K562 (cell line): ENCODE measurements around the gene RAB17. TPM values are rescaled to one million over a fixed set of nuclear protein-coding genes. Genes with fewer than 3 reads are reported as not detected.

ENCODE experiments used
- ATAC-seq: fragments of 200-7000 bp; cut with Tn5 transposase; 3 replicates; pipeline ENCODE4 v1.9.1; 2020; ENCODE audit warnings: moderate library complexity
- BruUV-seq: library from RNA; stranded (reverse); fragments of 400-500 nt; replicated peaks from 2 replicates; lab custom pipeline; 2021; lab: Mats Ljungman, UMichigan
- CTCF ChIA-PET: fragments of 300-600 bp; formaldehyde crosslinking; extraction: SDS; loops from one replicate; lab custom pipeline; 2021; ENCODE audit warnings: low intra/inter-chr PET ratio; lab: Yijun Ruan, JAX
- POLR2A ChIA-PET: fragments of 300-600, 350-650 bp; sonication (Branson Sonifier 250); formaldehyde crosslinking; extraction: SDS; loops from one replicate; lab custom pipeline; 2021; ENCODE audit warnings: antibody characterized with exemption, inconsistent platforms; lab: Yijun Ruan, JAX
- DNase-seq, 4 experiments: peaks; one replicate each; pipeline versions ENCODE4 v3.0.0 to v3.0.0-alpha.2; 2011 to 2018; ENCODE audit warnings: low spot score in 3 of 4, mixed read lengths in 3 of 4; ENCODE audit errors: extremely low read depth in 1 of 4
- FAIRE-seq: peaks from 2 replicates; lab custom pipeline; 2011; peaks lifted over from hg19 to GRCh38; lab: Jason Lieb, UNC
- H2AFZ ChIP-seq: 2 replicates; pipeline ENCODE4 v1.6.0; 2011; ENCODE audit warnings: low read depth, low read length, control low read depth, inconsistent platforms
- H3K27ac ChIP-seq: fragments of 200-600 bp; 3 replicates; pipeline ENCODE4 v1.8.0; 2011; ENCODE audit warnings: low read depth, mild to moderate bottlenecking, control low read depth, inconsistent platforms, low read length, moderate library complexity, mixed read lengths; ENCODE audit errors: extremely low read depth
- H3K27me3 ChIP-seq, 2 experiments: fragments of 300-600 bp in 1 of 2; 2 replicates in 1 of 2; 3 replicates in 1 of 2; pipeline versions ENCODE4 v1.6.0 to v1.8.0; 2011; ENCODE audit warnings: inconsistent platforms in 2 of 2, low read length in 2 of 2, mild to moderate bottlenecking in 1 of 2, mixed read lengths in 1 of 2, moderate library complexity in 1 of 2; ENCODE audit not compliant: control insufficient read depth in 2 of 2, insufficient read depth in 2 of 2
- H3K36me3 ChIP-seq: fragments of 300-600 bp; 3 replicates; pipeline ENCODE4 v1.8.0; 2011; ENCODE audit warnings: mild to moderate bottlenecking, low read length, inconsistent platforms; ENCODE audit not compliant: control insufficient read depth, insufficient read depth
- H3K4me1 ChIP-seq, 2 experiments: fragments of 200-600 bp in 1 of 2; replicated peaks in 1 of 2; 2 replicates in 1 of 2; 3 replicates in 1 of 2; pipeline versions ENCODE4 v1.5.1 to v1.8.0; 2011; ENCODE audit warnings: inconsistent platforms in 2 of 2, low read length in 2 of 2, mild to moderate bottlenecking in 1 of 2, mixed read lengths in 1 of 2, moderate library complexity in 1 of 2; ENCODE audit not compliant: control insufficient read depth in 2 of 2, insufficient read depth in 2 of 2
- H3K4me2 ChIP-seq: 2 replicates; pipeline ENCODE4 v1.6.1; 2011; ENCODE audit warnings: low read length, control low read depth, inconsistent platforms, mixed read lengths; ENCODE audit not compliant: insufficient read depth
- H3K4me3 ChIP-seq: fragments of 200-600 bp; sonication (generic), shearing (Covaris generic); 2 replicates; pipeline ENCODE4 v1.5.1; 2016; ENCODE audit warnings: control low read depth, inconsistent platforms
- H3K79me2 ChIP-seq: fragments of 200-600 bp; 3 replicates; pipeline ENCODE4 v1.8.0; 2011; ENCODE audit warnings: low read length, inconsistent platforms; ENCODE audit not compliant: control insufficient read depth, insufficient read depth
- H3K9ac ChIP-seq, 2 experiments: 2 replicates each; pipeline versions ENCODE4 v1.6.0 to v1.6.1; 2011; ENCODE audit warnings: low read depth in 2 of 2, low read length in 2 of 2, control low read depth in 1 of 2, inconsistent platforms in 1 of 2, mild to moderate bottlenecking in 1 of 2, mixed read lengths in 1 of 2; ENCODE audit not compliant: insufficient read depth in 1 of 2
- H3K9me1 ChIP-seq: one replicate; pipeline ENCODE4 v1.6.0; 2011; ENCODE audit warnings: inconsistent platforms, mild to moderate bottlenecking, low read length, moderate library complexity; ENCODE audit not compliant: control insufficient read depth, insufficient read depth
- H3K9me3 ChIP-seq: replicated peaks from 2 replicates; pipeline ENCODE4 v1.5.1; 2011; ENCODE audit warnings: low read depth, low read length, inconsistent platforms; ENCODE audit not compliant: control insufficient read depth, insufficient read depth
- H4K20me1 ChIP-seq: replicated peaks from 2 replicates; pipeline ENCODE4 v1.6.1; 2011; ENCODE audit warnings: low read length, inconsistent platforms, mixed read lengths; ENCODE audit not compliant: control insufficient read depth, insufficient read depth
- ARNT ChIP-seq, 2 experiments: fragments of 450-650 bp; IDR thresholded peaks; 2 replicates each; pipeline ENCODE4 v1.6.1; 2016; ENCODE audit warnings: mild to moderate bottlenecking in 1 of 2
- BRF2 ChIP-seq: IDR thresholded peaks from 3 replicates; pipeline ENCODE4 v1.6.1; 2011; ENCODE audit warnings: borderline replicate concordance, mild to moderate bottlenecking; ENCODE audit not compliant: insufficient read length, insufficient read depth
- GABPA ChIP-seq: fragments of 200-800 bp; sonication (Bioruptor generic); conservative IDR thresholded peaks from 2 replicates; pipeline ENCODE4 v1.6.1; 2016; ENCODE audit warnings: low read depth, missing genetic modification characterization, missing compliant biosample characterization
- MCM7 ChIP-seq, 2 experiments: fragments of 450-650 bp; IDR thresholded peaks; 2 replicates each; pipeline ENCODE4 v1.6.1; 2016 to 2018
- PCBP2 ChIP-seq: fragments of 200-400 bp; formaldehyde crosslinking; IDR thresholded peaks from 2 replicates; pipeline ENCODE4 v1.6.1; 2018; ENCODE audit warnings: low read length, low read depth, mild to moderate bottlenecking, moderate library complexity; ENCODE audit not compliant: poor library complexity, severe bottlenecking
- WGBS: fragments of 100-300 bp; shearing (Covaris generic); methylation state at CpG from one replicate; pipeline ENCODE4 v1.1.6; 2016; ENCODE audit warnings: low coverage, mixed read lengths; ENCODE audit not compliant: insufficient coverage; ENCODE audit errors: missing lambda C conversion rate; 5-methylcytosine and 5-hydroxymethylcytosine counted together
- in situ Hi-C: fragments of 300-500 bp; cut with MboI; formaldehyde crosslinking; loops from 4 replicates; pipeline ENCODE4 v1.15.0; 2018; ENCODE audit warnings: inconsistent platforms, mixed read lengths
- intact Hi-C: fragments of 100-400 bp; cut with micrococcal nuclease; formaldehyde crosslinking; loops from 2 replicates; pipeline ENCODE4 v1.14.2; 2022
- polyA plus RNA-seq, 8 experiments: library from polyadenylated mRNA; depleted of rRNA in 4 of 8; stranded (reverse) in 5 of 8; unstranded in 3 of 8; fragments of >200 nt; fragmentation: Nextera tagmentation in 2 of 8; fragmentation: Illumina TruSeq in 1 of 8; extraction: Ambion mirVana in 2 of 8; extraction: Trizol in 1 of 8; gene quantifications; 2 replicates each; pipeline versions ENCODE4 v1.2.1 to v1.2.3, GENCODE V29; 2011 to 2014; ENCODE audit warnings: inconsistent platforms in 1 of 8, missing spikeins in 1 of 8
- total RNA-seq, 7 experiments: library from RNA; depleted of rRNA in 6 of 7; stranded (reverse); fragments of >200 nt in 6 of 7; fragmentation: Illumina TruSeq in 2 of 7; extraction: Trizol in 2 of 7; gene quantifications; 2 replicates each; pipeline versions ENCODE4 v1.2.1 to v1.2.3, GENCODE V29; 2011 to 2021; ENCODE audit warnings: low replicate concordance in 1 of 7

RAB17 gene
- total and polyA plus RNA-seq, 9 of the 15 experiments (the other 6 are each of a cell fraction or from before 2014, with no cell fraction given) = 0.13 TPM; not detected in 8

GRCh38 chr2:237571551-237571950, 19.0 kb downstream of the RAB17 start:
- in situ Hi-C loops (loop anchor here (5.0 to 10.0 kb wide), 2 partner anchors 59 to 417 kb away; no protein-coding TSS in a partner anchor), intact Hi-C loops (no loop called here)
- POLR2A ChIA-PET = no interaction called here

GRCh38 chr2:237570776-237571335, 19.7 kb downstream of the RAB17 start:
- Histone ChIP-seq H3K4me2 (no peak overlapping the region), H3K79me2 (no peaks in the 10 kb centered on the region), H2AFZ (no peak overlapping the region), H3K36me3 (no peaks in the 10 kb centered on the region), H3K9me3 (no peaks in the 10 kb centered on the region), H3K27ac (no peak overlapping the region), H3K9ac (no peak overlapping the region), H3K4me1 (peaks cover 0 to 3% of the 10 kb centered on the region in 2 experiments; a peak in 2 of 5 replicates), H3K4me3 (no peak overlapping the region), H3K9me1 (no peaks in the 10 kb centered on the region), H3K27me3 (peaks cover 0 to 29% of the 10 kb centered on the region in 2 experiments; a peak in 2 of 5 replicates), H4K20me1 (no peaks in the 10 kb centered on the region)
- ChIA-PET POLR2A (no interaction called here), CTCF (interaction anchor here (0.6 to 2.6 kb wide), 2 partner anchors 58 to 776 kb away, joined by 7 to 51 read pairs; no protein-coding TSS in a partner anchor)
- WGBS = 4% methylated on average over 7 of the region's 9 CpGs
- FAIRE-seq (no peak), DNase-seq (no peak), ATAC-seq (no peak)
- intact Hi-C loops = no loop called here
- in situ Hi-C loops = loop anchor here (5.0 to 10.0 kb wide), 2 partner anchors 59 to 416 kb away; no protein-coding TSS in a partner anchor
- no peak for TF ChIP-seq BRF2
- TF ChIP-seq MCM7 (IDR thresholded peaks at IDR 0.05) = no peak
- TF ChIP-seq PCBP2 = no peak
- no TSS peak for BruUV-seq

More at GRCh38 chr2:237571551-237571950, 19.0 kb downstream of the RAB17 start:
- no peak for ATAC-seq
- no peak overlapping the region for H3K9ac ChIP-seq
- FAIRE-seq = no peak
- H3K79me2 ChIP-seq = no peaks in the 10 kb centered on the region
- peaks cover 0 to 36% of the 10 kb centered on the region in 2 experiments; a peak in 3 of 5 replicates for H3K27me3 ChIP-seq
- no peaks in the 10 kb centered on the region for H3K36me3 ChIP-seq
- no peak for TF ChIP-seq GABPA (tag)
- no peak for TF ChIP-seq ARNT (IDR thresholded peaks at IDR 0.05)
- TF ChIP-seq, all 486 proteins: peak for 0
- H3K4me1 ChIP-seq = peaks cover 0 to 3% of the 10 kb centered on the region in 2 experiments; a peak in 2 of 5 replicates
- no peak overlapping the region for H3K4me2 ChIP-seq
- no peak overlapping the region for H3K27ac ChIP-seq
- no peak for DNase-seq
- no peaks in the 10 kb centered on the region for H3K9me1 ChIP-seq
- no peak overlapping the region for H3K4me3 ChIP-seq
- H3K9me3 ChIP-seq = no peaks in the 10 kb centered on the region
- no peaks in the 10 kb centered on the region for H4K20me1 ChIP-seq
- WGBS = 15% methylated on average over 5 of the region's 7 CpGs
- CTCF ChIA-PET = interaction anchor here (0.6 to 2.6 kb wide), 4 partner anchors 59 to 777 kb away, joined by 3 to 51 read pairs (median 6); no protein-coding TSS in a partner anchor
- H2AFZ ChIP-seq = no peak overlapping the region
- BruUV-seq = no TSS peak
